GM12864 (cell line): ENCODE results near the gene HHAT.

Experiments used
- DNase-seq: peaks from one replicate; pipeline ENCODE4 v3.0.0-alpha.2; 2011; ENCODE audit warnings: low read depth
- H3K4me3 ChIP-seq: 2 replicates; pipeline ENCODE4 v1.5.1; 2011; ENCODE audit warnings: mild to moderate bottlenecking, low read depth, low read length, control low read depth
- TF ChIP-seq, protein P1 (sequence below): IDR thresholded peaks from 2 replicates; pipeline ENCODE4 v1.5.1; 2011; ENCODE audit warnings: low read depth, mild to moderate bottlenecking, moderate library complexity, low read length, control low read depth, inconsistent platforms; ENCODE audit errors: missing control alignments

Gene HHAT

GRCh38 chr1:210532223-210532598 lies 203.5 kb downstream of the HHAT start:
- TF ChIP-seq, protein P1, sequence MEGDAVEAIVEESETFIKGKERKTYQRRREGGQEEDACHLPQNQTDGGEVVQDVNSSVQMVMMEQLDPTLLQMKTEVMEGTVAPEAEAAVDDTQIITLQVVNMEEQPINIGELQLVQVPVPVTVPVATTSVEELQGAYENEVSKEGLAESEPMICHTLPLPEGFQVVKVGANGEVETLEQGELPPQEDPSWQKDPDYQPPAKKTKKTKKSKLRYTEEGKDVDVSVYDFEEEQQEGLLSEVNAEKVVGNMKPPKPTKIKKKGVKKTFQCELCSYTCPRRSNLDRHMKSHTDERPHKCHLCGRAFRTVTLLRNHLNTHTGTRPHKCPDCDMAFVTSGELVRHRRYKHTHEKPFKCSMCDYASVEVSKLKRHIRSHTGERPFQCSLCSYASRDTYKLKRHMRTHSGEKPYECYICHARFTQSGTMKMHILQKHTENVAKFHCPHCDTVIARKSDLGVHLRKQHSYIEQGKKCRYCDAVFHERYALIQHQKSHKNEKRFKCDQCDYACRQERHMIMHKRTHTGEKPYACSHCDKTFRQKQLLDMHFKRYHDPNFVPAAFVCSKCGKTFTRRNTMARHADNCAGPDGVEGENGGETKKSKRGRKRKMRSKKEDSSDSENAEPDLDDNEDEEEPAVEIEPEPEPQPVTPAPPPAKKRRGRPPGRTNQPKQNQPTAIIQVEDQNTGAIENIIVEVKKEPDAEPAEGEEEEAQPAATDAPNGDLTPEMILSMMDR = no peak
- no peak overlapping the region for H3K4me3 ChIP-seq
- DNase-seq = no peak

GRCh38 chr1:210535761-210536160 lies 207.1 kb downstream of the HHAT start:
- no peak overlapping the region for H3K4me3 ChIP-seq
- TF ChIP-seq, protein P1 = no peak
- DNase-seq = no peak

DNA sequence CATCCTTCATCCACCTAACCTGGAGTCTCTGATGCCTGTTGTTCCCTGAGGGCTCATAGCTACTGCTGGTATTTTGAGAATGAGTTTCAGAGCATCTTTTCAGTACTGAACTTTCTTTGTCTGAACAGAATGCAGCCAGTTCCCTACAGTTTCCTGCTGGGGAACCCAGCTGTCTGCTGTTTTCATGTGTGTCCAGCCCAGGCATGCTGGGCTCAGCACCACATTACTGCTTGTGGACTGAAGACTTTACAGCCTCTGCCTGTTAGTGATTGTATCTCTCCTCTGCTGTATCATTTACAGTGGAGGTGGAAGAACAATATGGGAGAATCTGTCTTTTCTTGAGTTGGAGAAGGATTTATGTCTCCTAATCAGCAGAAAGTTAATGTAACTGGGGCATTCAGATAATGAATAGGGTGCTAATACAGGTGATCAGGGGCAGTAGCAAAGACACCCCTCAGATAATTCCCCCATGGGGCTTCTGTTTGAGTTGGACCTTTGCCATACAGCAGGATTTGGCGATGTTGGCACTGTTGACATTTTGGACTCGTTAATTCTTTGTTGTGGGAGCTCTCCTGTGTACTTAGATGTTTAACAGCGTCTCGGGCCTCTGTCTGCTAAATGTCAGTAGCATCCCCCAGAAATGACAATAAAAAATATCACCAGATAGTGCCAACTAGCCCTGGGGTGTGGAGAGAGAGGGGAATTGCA lies 207.7 kb downstream of the HHAT start:
- DNase-seq = no peak
- TF ChIP-seq, protein P1 = no peak
- H3K4me3 ChIP-seq = no peak overlapping the region

DNA sequence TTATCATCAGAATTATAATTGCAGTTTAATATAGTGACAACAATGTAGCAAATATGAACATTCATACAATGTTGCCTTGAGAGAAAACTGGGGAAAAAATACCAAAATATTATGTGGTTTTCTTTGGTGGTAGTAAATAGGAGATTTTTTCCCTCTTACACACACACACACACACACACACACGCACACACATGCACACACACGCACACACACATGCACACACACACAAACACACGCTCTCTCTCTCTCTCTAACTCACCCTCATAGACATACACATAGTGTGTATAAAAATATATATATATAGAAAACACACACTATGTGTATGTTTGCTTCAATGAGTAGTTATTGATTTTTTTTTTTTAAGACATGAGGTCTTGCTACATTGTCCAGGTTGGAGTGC lies 211.6 kb downstream of the HHAT start:
- no peak overlapping the region for H3K4me3 ChIP-seq
- TF ChIP-seq, protein P1 = no peak
- no peak for DNase-seq

DNA sequence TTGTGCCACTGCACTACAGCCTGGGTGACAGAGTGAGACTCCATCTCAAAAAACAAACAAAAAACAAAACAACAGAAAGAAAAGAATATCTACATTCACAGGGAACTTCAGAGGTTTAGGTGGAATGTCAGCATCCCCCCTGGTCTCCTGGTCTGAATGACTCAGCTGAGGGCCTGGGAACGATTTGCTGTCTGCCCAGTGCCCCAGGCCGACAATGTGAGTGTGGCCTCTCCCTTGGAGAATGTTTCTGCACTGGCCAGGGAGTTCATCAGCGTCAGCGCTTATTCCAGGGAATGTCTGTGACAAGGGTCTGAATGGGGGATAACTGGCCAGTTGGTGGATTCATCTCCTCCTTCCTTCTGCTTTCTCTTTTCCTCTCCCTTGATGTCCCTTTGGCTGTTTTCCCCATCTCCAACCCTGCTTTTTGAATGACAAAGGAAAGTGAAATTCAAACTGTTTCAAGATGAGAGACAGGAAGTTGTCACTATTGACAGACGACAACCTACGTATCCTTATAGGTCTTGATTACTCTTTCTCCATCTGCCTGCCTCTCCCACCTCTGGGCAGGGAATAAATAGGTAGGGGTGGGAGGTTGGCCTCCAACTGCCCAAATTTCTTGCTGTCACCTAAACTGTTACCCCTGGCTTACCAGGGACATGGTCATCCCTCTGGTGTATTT lies 213.1 kb downstream of the HHAT start:
- H3K4me3 ChIP-seq = no peak overlapping the region
- DNase-seq = no peak

DNA sequence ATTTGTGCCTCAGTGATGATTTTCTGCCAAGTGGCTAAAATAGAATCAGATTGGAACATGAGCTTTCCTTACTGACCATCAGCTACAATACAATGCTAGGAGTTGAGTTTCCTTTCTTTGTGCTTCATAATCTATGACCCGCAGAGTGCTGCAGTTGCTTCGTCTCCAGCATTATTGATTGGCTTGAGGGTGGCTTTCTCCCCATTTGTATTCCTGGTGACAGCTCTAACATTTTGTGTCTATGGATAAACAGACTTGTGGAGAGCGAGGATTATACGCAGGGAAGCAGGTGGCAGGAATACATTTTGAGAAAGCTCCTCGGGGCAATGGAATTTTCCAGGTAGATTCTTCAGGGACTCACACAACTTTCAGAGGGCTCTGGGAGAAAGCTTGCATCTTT lies 223.2 kb downstream of the HHAT start:
- H3K4me3 ChIP-seq = no peak overlapping the region
- DNase-seq = no peak
- TF ChIP-seq, protein P1 = no peak

More for the DNA sequence above, 213.1 kb downstream of the HHAT start:
- TF ChIP-seq, protein P1 = no peak
